NK-92 treated with Interleukin-12 subunit alpha and Interleukin-12 subunit beta, amount 100 ng/mL, for 24 hours (cell line): Measurements from ENCODE around the gene CHST14.

Source experiments
- DNase-seq: peaks from one replicate; lab custom pipeline; 2025; lab: John Stamatoyannopoulos, UW

CHST14 gene

DNA sequence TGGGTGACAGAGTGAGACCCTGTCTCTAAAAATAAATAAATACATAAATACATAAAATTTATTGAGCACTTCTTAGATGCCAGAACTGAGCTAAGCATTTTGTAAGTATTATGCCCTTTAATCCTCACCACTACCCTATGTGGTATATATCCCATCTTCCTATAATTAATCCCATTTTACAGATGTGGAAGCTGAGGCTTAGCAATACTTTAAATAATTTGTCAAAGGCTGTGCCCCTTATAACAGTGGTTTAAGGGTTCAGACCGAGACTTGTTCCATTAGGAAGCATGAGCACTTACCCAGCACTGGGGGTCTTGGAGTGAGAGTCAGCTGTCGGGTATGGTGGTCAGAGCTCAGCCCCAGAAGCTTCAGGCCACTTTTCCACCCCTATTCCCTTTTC, 7.5 kb upstream of the CHST14 start:
- no peak for DNase-seq

GRCh38 chr15:40463886-40464545, 6.8 kb upstream of the CHST14 start:
- DNase-seq = no peak

DNA sequence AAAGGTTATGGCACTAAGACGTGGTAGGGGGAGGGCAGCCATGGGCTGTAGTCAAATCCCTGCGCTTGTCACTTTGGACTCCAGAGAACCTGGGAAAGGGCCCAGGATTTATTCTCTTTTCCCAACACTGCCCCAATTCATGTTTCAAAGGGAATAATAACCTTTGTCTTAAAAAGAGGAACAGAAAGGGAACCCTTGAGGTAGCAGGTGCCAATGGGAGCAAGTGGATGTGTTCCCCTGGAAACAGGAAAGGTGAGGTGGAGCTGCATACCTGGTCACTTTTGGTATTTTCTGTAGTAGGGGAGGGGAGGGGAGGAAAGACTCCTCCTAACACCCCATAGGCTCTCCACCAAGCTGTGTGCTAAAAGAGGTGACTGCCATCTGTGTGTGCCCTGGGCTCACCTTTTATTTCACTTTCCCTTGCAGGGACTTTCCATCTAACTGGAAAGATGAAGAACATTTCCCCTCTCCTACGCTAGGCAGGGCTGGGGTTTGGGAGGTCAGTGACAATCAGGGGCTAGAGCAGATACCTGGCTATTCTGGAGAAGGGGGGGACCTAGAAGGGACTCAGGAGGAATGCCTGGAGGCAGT, 6.1 kb upstream of the CHST14 start:
- DNase-seq = no peak

DNA sequence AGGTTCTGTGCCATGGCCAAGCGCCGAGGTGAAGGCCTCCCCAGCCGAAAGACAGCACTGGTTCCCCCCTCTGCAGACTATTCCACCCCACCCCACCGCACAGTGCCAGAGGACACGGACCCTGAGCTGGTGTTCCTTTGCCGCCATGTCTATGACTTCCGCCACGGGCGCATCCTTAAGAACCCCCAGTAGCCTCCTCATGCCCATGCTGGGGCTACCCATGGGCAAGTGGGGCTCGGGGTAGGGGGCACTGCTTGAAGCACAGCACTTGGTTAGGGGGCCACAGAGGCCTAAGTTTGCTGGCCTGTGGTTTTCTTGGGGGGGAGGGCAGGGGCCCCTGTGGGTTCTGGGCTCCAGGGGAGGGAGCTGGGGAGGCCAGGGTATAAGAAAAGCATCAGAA, 4.8 kb upstream of the CHST14 start:
- DNase-seq = no peak

GRCh38 chr15:40466426-40467260, 4.1 kb upstream of the CHST14 start:
- DNase-seq = no peak

GRCh38 chr15:40467261-40467615, 3.5 kb upstream of the CHST14 start:
- DNase-seq = no peak

GRCh38 chr15:40468898-40469331, 1.9 kb upstream of the CHST14 start:
- no peak for DNase-seq

DNA sequence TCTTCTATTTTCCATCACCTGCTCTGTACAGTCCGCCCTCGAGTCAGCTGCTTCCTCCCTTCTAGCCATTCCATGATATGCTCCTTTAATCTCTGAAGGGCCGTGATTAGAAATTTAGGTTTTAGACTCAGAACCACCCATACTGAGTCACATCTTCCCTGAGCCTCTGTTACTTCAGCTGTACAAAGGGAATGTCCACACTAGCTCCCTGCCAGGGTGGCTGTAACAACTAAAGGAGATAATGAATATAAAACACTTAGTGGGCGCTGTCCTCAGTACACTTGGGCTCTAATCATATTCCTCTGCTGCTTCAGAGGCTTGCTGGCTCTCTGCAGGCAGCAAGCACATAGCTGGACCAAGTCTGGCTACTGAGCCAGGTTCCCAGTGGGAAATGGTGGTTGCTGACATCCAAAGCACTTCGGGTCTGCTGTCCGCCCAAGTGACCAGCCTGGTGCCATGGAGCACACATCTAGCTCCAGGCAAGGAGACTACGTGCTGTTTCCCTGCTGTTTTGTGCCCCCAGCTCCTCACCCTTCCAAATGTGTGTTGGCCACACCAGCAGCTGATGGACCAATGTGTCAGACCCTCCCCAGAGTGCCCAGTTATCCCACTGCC, 901 bp upstream of the CHST14 start:
- DNase-seq = no peak

- no peak for DNase-seq
Measured at GRCh38 chr15:40471105-40471807, 472 bp downstream of the CHST14 start.

- no peak for DNase-seq
Measured at GRCh38 chr15:40471808-40472150, 995 bp downstream of the CHST14 start.

DNA sequence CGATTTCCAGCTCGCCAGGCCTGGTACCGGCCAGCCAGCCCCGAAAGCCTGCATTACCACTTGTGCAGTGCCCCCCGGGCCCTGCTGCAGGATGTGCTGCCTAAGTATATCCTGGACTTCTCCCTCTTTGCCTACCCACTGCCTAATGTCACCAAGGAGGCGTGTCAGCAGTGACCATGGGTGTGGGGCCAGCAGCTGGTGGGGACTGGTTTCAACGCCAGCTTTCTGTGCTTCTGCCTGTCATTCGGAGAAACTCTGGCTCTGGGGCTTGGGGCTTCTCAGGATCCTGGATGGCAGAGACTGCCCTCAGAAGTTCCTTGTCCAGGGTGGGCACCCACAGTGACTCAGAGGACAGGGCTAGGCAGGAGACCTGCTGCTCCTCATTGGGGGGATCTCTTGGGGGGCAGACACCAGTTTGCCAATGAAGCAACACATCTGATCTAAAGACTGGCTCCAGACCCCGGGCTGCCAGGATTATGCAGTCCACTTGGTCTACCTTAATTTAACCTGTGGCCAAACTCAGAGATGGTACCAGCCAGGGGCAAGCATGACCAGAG, 1.5 kb downstream of the CHST14 start:
- no peak for DNase-seq

- DNase-seq = no peak
Measured at GRCh38 chr15:40474581-40474980, 3.8 kb downstream of the CHST14 start.

DNA sequence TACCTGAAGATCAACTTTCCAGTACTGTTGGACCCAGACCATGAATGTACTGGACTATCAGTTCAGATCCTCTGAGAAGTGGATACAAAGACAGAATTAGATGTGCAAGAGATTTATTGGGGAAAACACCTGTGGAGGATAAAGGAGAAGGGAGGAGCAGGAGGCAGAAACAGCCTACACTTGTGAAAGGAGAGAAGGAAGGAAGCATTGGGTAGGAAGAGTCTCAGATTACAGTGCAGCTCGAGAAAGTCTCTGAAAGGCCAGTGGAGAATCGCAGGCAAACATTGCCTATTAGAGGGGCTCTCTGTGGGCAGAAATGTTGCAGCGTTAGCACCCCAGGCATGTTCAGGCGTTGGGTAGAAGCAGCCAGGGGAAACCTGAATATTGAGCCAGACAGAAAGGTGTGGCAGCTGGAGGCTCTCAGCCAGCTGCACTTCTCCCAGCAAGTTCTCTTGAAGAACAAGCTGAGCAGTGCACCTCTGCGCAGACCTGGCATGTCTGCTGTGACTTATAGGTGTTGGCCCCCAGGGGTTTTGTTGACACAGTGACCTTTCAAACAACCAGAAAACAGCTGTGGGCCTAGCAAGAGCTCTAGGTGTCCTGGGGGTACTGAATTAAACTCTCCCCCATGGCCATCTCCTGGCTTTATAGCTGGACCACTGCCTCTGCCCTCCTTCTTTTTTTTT, 7.0 kb downstream of the CHST14 start:
- no peak for DNase-seq

- DNase-seq = no peak
Measured at GRCh38 chr15:40479024-40479423, 8.2 kb downstream of the CHST14 start.

- no peak for DNase-seq
Measured at GRCh38 chr15:40481341-40482074, 10.7 kb downstream of the CHST14 start.

DNA sequence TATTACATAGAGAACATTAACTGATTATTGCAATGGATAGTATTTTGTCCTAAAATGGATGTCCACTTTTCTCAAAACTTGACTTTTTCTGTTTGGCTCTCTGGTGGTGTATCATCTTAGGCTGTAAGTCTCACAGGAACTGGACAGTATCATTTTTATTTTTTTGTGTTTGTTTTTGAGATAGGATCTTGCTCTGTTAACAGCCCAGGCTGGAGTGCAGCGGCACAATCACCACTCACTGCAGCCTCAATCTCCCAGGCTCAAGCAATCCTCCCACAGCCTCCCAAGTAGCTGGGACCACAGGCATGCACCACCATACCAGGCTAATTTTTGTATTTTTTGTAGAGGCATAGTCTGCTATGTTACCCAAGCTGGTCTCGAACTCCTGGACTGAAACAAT, 13.1 kb downstream of the CHST14 start:
- no peak for DNase-seq

GRCh38 chr15:40486066-40486770, 15.4 kb downstream of the CHST14 start:
- no peak for DNase-seq

- DNase-seq = no peak
Measured at GRCh38 chr15:40487816-40488682, 17.3 kb downstream of the CHST14 start.
